Muscle layer of duodenum (tissue), 2 donors: ENCODE measurements around the gene SETD2.
"Not testable (repeated sequence)": the region's sequence is repeated elsewhere in the genome, so short reads cannot be mapped to it uniquely, and the experiment has no call there.

Source experiments
- H3K27ac ChIP-seq: one replicate; pipeline ENCODE4 v1.7.0; 2013; ENCODE audit warnings: mild to moderate bottlenecking, low read length
- H3K27me3 ChIP-seq: one replicate; pipeline ENCODE4 v1.7.0; 2013; ENCODE audit warnings: low read depth, mild to moderate bottlenecking, control low read depth, low read length
- H3K36me3 ChIP-seq, 2 donors: one replicate each; pipeline ENCODE4 v1.7.0; 2013; ENCODE audit warnings: low read length in 2 of 2, control low read depth in 1 of 2, mild to moderate bottlenecking in 1 of 2; ENCODE audit not compliant: insufficient read depth in 2 of 2, control insufficient read depth in 1 of 2
- H3K4me1 ChIP-seq, 2 donors: one replicate each; pipeline ENCODE4 v1.7.0; 2013; ENCODE audit warnings: low read length in 2 of 2, mild to moderate bottlenecking in 2 of 2, control low read depth in 1 of 2, moderate library complexity in 1 of 2; ENCODE audit not compliant: insufficient read depth in 2 of 2, control insufficient read depth in 1 of 2
- H3K4me3 ChIP-seq, 2 donors: one replicate each; pipeline ENCODE4 v1.7.0; 2013; ENCODE audit warnings: low read length in 2 of 2, low read depth in 1 of 2, mild to moderate bottlenecking in 1 of 2
- H3K9me3 ChIP-seq, 2 donors: one replicate each; pipeline ENCODE4 v1.7.0; 2013; ENCODE audit warnings: low read length in 2 of 2, control low read depth in 1 of 2, mild to moderate bottlenecking in 1 of 2; ENCODE audit not compliant: control insufficient read depth in 1 of 2
- donor health status: healthy.

Gene SETD2

DNA sequence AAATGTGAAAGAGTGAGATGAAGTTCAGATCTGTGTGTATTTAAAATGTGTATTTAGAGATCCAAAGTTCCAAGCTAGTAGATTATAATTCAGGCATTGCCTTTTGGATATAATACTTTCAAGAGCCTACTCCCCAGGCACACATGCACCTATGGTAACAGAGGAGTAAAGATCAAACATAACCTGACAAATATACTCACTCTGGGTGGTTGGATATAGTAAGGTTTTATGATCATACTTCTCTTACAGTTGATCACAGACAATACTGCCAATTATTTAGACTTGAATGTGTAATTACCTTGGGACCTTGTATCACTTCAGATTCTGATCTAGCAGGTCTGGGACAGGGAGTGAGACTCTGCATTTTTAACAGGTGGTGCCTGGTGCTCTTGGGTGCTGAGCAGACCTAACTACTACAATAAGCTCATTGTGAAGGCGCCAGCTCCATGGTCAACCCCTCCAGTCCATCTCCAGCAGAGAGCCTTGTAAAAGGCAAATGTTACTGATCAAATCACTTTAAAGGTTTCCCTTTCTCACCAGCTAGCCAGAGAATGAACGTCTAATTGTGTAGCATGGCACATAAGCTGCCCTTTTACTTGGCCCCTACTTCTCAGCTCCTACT lies 128.9 kb downstream of the SETD2 start:
- Histone ChIP-seq H3K27ac (no peak overlapping the region), H3K4me3 (no peak overlapping the region), H3K27me3 (no peaks in the 10 kb centered on the region), H3K4me1 (peaks cover 3 to 4% of the 10 kb centered on the region in 2 donors), H3K9me3 (no peaks in the 10 kb centered on the region), H3K36me3 (peaks cover 17 to 42% of the 10 kb centered on the region in 2 donors)

DNA sequence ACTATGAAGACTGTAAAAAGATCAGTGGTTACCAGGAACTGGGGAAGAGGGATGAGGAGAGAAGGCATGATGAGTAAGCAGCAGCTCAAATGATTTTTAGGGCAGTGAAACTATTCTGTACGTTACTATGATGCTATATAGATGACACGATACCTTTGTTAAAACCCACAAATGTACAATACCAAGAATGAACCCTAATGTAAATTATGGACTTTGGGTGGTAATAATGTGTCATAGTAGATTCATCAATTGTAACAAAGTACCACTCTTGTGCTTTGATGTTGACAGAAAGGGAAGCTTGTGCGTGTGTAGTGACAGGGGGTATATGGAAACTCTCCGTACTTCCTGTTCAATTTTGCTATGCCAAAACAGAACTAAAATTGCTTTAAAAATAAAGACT lies 132.9 kb downstream of the SETD2 start:
- H3K36me3 ChIP-seq = peaks cover 8 to 20% of the 10 kb centered on the region in 2 donors
- not testable (repeated sequence) for H3K27me3 ChIP-seq

DNA sequence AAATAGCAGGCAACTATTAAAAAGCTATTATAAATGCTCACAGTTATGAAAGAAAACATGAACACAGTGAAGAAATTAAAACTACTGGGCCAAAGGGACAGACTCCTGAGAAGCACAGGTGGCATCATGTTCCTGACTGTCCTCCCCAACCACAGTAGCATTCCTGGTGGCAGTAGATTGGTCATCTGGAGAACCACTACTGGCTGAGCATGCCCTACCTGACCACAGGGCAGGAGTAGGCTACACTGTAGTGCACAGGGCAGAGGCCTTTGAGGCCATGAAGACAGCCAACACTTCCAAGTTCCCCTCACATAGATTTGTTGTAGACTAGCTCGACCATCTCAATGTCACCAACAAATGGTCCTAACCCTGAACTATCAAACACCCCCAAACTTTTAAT lies 135.2 kb downstream of the SETD2 start:
- no peak overlapping the region for H3K4me3 ChIP-seq
- H3K27ac ChIP-seq = no peak overlapping the region
- H3K27me3 ChIP-seq = no peaks in the 10 kb centered on the region
- H3K4me1 ChIP-seq = peaks cover 0 to 3% of the 10 kb centered on the region in 2 donors
- H3K36me3 ChIP-seq = peaks cover 0 to 4% of the 10 kb centered on the region in 2 donors
- no peaks in the 10 kb centered on the region for H3K9me3 ChIP-seq

More for the DNA sequence above, 132.9 kb downstream of the SETD2 start:
- H3K9me3 ChIP-seq, H3K4me1 ChIP-seq, H3K27ac ChIP-seq, H3K4me3 ChIP-seq: not testable (repeated sequence)

DNA sequence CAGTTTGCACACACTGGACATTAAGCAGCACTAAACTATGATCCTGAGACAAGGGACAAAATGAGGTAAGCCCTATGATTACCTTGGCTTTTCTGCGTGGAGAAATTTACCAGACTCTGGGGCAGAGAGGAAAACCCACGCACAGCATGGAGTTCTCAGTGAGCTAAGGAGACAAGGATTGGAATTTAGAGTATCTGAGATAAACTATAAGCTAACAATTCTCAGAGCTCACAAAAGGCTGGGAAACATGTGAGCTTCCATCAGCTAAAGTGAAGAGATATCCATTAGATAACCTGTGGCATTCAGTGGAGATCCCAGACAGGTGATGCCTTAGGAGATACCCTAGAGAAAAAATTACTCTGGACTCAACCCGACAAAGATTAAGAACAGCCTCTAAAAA lies 135.8 kb downstream of the SETD2 start:
- H3K27ac ChIP-seq = no peak overlapping the region
- no peak overlapping the region for H3K4me3 ChIP-seq
- no peaks in the 10 kb centered on the region for H3K9me3 ChIP-seq
- H3K4me1 ChIP-seq = peaks cover 0 to 3% of the 10 kb centered on the region in 2 donors
- peaks cover 0 to 2% of the 10 kb centered on the region in 2 donors for H3K36me3 ChIP-seq
- no peaks in the 10 kb centered on the region for H3K27me3 ChIP-seq

DNA sequence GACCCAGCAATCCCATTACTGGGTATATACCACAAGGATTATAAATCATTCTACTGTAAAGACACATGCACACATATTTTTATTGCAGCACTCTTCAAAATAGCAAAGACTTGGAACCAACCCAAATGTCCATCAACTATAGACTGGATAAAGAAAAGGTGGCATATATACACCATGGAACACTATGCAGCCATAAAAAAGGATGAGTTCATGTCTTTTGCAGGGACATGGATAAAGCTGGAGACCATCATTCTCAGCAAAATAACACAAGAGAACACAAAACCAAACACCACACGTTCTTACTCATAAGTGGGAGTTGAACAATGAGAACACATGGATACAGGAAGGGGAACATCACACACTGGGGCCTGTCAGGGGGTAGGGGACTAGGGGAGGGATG lies 137.5 kb downstream of the SETD2 start:
- H3K36me3 ChIP-seq, H3K27me3 ChIP-seq, H3K4me3 ChIP-seq, H3K27ac ChIP-seq, H3K9me3 ChIP-seq: not testable (repeated sequence)
- peaks cover 4 to 12% of the 10 kb centered on the region in 2 donors for H3K4me1 ChIP-seq

DNA sequence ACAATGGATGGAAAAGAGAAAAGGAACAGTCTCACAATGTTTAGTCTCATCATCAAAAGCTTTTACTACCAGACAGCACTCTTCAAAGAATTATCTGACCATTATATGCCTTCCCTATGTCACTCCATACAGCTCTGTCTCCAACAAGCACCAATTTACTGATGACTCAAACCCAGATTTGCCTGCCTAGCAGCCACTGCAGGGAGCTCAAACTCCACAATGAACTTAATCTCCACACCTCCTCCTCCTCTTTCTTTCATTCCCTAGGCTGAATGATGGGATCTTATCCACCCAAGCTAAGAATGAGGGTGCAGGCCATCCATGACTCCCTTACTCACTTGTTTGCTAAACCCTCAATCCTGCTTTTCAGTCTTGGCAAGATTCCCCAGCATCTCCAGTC lies 139.0 kb downstream of the SETD2 start:
- H3K27ac ChIP-seq = no peak overlapping the region

DNA sequence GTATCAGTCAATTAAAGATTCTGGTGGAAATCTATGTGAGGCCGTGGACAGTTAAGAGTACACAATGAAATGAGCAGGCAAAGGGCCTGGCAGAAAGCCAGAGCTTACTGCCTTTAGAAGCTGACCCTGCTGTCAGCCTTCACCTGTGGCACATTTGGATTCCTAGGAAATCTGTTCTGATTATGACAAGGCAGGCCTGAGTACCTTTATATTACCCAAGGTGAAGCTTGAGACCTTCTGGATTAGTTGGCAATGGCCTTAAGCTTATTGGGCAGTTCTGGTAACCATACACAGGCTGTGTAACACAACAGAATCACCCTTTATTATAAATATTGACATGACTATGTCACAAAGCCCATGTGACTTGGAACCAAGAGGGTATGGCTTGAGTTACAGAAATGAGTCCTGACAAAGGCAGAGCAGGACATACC lies 141.3 kb downstream of the SETD2 start:
- Histone ChIP-seq H3K9me3 (no peaks in the 10 kb centered on the region), H3K4me1 (peaks cover 4 to 17% of the 10 kb centered on the region in 2 donors), H3K36me3 (peaks cover 14 to 20% of the 10 kb centered on the region in 2 donors), H3K27me3 (no peaks in the 10 kb centered on the region), H3K4me3 (no peak overlapping the region), H3K27ac (no peak overlapping the region)

More for the DNA sequence above, 139.0 kb downstream of the SETD2 start:
- Histone ChIP-seq H3K27me3 (no peaks in the 10 kb centered on the region), H3K4me3 (no peak overlapping the region), H3K9me3 (no peaks in the 10 kb centered on the region), H3K36me3 (no peaks in the 10 kb centered on the region), H3K4me1 (peaks cover 4 to 17% of the 10 kb centered on the region in 2 donors)

DNA sequence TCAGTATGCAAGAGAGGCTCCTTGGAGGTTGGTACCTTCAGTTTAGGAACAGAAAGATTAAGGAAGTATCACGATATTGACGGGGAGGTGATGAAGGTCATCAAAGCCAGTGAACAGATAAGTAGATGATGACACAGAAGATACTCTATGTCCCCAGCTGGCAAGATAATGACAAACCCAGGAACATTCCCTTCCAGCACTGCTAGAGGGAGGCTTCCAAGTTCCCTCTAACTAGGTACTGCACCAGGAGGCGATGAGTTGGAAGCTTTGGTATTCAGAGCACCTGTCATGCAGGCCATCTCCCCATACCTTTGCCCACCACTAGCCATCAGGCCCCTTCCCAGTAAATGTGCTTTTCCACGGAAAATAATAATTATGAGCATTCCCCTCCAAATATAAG lies 143.6 kb downstream of the SETD2 start:
- no peak overlapping the region for H3K4me3 ChIP-seq
- no peak overlapping the region for H3K27ac ChIP-seq
- H3K4me1 ChIP-seq = peaks cover 4 to 17% of the 10 kb centered on the region in 2 donors
- no peaks in the 10 kb centered on the region for H3K27me3 ChIP-seq
- no peaks in the 10 kb centered on the region for H3K9me3 ChIP-seq
- peaks cover 27 to 38% of the 10 kb centered on the region in 2 donors for H3K36me3 ChIP-seq

DNA sequence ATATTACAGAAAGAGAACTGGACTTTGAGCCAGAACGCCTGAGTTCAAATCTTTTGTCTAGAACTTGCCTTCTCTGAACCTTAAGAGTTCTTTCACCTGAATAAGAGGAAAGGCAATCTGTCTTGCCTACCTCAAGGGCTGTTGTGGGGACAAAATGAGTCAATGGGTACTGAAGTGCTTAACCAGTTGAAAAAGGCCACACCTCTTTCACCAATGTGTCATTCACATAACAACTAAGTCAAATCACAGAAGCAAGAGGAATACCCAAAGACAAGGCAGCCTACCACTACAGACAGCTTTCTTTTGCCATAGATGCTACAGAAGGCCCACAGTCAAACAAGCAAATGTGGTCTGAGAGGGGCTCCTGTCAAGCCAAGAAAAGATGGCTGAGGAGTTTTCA lies 144.7 kb downstream of the SETD2 start:
- no peak overlapping the region for H3K4me3 ChIP-seq
- peaks cover 4 to 17% of the 10 kb centered on the region in 2 donors for H3K4me1 ChIP-seq
- H3K27me3 ChIP-seq = no peaks in the 10 kb centered on the region
- H3K36me3 ChIP-seq = peaks cover 28 to 40% of the 10 kb centered on the region in 2 donors
- no peak overlapping the region for H3K27ac ChIP-seq
- H3K9me3 ChIP-seq = no peaks in the 10 kb centered on the region

DNA sequence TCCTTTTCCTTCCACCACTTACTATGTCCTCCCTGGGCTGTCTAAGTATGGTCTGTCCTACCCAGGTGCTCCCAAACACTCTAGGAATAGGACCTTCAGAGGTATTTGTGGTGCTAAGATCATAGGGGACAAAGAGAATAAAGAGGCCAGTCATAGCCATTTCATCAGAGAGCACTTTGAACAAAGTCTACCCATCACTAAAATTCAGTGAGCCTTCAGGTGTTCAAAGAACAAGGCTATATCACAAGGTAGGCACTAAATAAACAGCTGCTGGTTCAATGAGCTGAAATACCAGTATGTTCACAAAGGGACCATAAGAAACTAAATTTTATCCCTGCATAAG lies 145.7 kb downstream of the SETD2 start:
- Histone ChIP-seq H3K4me1 (peaks cover 4 to 17% of the 10 kb centered on the region in 2 donors), H3K36me3 (peaks cover 38 to 50% of the 10 kb centered on the region in 2 donors), H3K27ac (no peak overlapping the region), H3K4me3 (no peak overlapping the region), H3K27me3 (no peaks in the 10 kb centered on the region), H3K9me3 (no peaks in the 10 kb centered on the region)

DNA sequence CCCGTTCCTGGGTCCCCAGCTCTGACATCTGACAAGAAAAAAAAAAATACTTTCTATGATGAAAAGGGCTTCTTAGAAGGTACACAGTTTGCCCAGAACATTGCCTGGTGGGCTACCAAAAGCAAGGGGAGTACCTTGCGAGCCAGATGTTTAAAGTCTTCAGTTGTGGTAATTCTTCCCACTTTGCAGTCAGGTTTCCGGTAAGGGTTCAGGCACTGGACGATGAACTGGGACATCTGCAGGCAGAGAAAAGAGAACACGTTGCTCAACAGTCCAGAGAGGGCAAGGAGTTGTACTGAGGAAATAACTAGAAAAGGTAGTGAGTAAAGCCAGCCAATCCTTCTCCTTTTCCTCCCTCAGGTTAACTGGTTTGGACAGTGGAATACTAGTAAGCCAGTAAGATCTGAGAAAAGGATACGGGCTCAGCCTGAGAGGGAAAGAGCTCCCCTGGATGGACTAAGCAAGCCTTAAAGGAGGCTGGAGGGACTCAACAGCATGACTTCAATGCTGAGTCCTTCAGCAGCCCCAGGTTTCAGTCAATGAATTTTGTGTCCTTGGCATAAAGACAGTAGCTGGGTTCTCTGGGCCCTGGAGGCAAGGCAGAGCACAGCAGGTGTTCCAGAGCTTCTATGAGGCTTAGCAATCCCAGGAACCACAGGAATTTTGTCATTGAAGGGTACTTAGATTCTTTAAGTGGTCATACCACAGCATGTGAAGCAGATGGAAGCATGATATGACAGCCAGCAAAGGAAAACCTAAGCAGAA lies 146.2 kb downstream of the SETD2 start:
- H3K4me1 ChIP-seq = peaks cover 2 to 15% of the 10 kb centered on the region in 2 donors

More for the DNA sequence above, 146.2 kb downstream of the SETD2 start:
- Histone ChIP-seq H3K9me3 (no peaks in the 10 kb centered on the region), H3K27me3 (no peaks in the 10 kb centered on the region), H3K27ac (no peak overlapping the region), H3K4me3 (no peak overlapping the region), H3K36me3 (peaks cover 41 to 54% of the 10 kb centered on the region in 2 donors)
